Activated T-cell treated with anti-CD3 and anti-CD28 coated beads, Interleukin-2, amount 50 U/mL, for 24 hours (primary cell): ENCODE measurements around the gene PHAX.
A peak's percentile ranks its signal among the peaks of the same experiment; 100 is the strongest.
"Not testable (repeated sequence)": the region's sequence is repeated elsewhere in the genome, so short reads cannot be mapped to it uniquely, and the experiment has no call there.

ENCODE experiments used
- DNase-seq: peaks from one replicate; pipeline ENCODE4 v3.0.0-alpha.2; 2020
- H3K27ac Mint-ChIP-seq: 2 replicates; pipeline ENCODE4 v1.8.0; 2020; ENCODE audit warnings: mild to moderate bottlenecking, mixed read lengths
- H3K27me3 Mint-ChIP-seq: 2 replicates; pipeline ENCODE4 v1.8.0; 2020; ENCODE audit warnings: mixed read lengths
- H3K36me3 Mint-ChIP-seq: 2 replicates; pipeline ENCODE4 v1.8.0; 2020; ENCODE audit warnings: low read depth, mixed read lengths
- H3K4me1 Mint-ChIP-seq: 2 replicates; pipeline ENCODE4 v1.8.0; 2020; ENCODE audit warnings: low read depth, mixed read lengths
- H3K4me3 Mint-ChIP-seq: 2 replicates; pipeline ENCODE4 v1.8.0; 2020; ENCODE audit warnings: mild to moderate bottlenecking, moderate library complexity, mixed read lengths
- H3K9me3 Mint-ChIP-seq: 2 replicates; pipeline ENCODE4 v1.8.0; 2020; ENCODE audit warnings: mixed read lengths

Gene PHAX, protein sequence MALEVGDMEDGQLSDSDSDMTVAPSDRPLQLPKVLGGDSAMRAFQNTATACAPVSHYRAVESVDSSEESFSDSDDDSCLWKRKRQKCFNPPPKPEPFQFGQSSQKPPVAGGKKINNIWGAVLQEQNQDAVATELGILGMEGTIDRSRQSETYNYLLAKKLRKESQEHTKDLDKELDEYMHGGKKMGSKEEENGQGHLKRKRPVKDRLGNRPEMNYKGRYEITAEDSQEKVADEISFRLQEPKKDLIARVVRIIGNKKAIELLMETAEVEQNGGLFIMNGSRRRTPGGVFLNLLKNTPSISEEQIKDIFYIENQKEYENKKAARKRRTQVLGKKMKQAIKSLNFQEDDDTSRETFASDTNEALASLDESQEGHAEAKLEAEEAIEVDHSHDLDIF

DNA sequence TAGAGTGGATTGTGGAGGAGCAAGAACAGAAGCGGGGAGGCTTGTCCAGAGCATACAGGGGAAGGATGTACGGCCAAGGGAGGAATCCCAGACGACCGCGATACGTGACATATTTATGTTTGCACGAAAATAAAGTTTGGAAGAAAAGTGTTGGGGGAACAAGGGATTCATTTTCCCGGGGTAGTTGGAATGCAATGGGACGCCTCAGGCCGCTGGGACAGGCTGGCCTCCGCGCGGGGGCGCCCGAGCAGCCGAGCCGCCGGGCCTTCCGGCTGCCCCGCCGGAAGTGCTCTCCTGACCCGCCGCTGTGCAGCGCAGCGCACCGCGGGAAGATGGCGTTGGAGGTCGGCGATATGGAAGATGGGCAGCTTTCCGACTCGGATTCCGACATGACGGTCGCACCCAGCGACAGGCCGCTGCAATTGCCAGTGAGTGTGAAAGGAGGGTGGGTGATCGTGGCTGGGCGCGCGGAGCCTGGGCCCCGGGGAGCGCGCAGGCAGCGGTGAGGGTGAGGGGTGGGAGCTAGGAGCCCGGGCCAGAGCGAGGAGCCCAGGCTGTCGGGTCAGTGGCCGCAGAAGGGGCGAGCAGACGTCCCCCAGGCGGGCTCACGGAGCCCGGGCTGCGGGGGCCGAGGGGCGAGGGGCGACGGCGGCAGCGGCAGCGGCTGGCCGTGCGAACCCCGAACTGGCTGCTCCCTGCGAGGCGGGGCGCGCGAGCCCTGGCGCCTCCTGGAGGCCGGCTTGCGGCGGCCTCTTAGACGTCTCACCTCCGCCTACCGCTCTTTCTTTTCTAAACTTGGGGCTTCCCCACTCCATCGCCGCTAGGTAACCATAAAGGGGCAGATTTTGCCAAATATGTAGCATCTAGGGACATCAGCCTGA, at the start of gene PHAX:
TSS of gene PHAX (plus strand) at position 317 of the 881 bp plus-strand sequence. CDS start at position 333, 16 bp downstream.
- no peaks in the 10 kb centered on the region for H3K27me3 Mint-ChIP-seq
- peaks cover 37% of the 10 kb centered on the region for H3K4me1 Mint-ChIP-seq
- DNase-seq: peak; percentile 86
- no peaks in the 10 kb centered on the region for H3K9me3 Mint-ChIP-seq
- H3K27ac Mint-ChIP-seq: peak within 1 kb of the TSS; percentile 97
- H3K4me3 Mint-ChIP-seq: peak within 1 kb of the TSS; percentile 97
- H3K36me3 Mint-ChIP-seq: peaks cover 42% of the 10 kb centered on the region

DNA sequence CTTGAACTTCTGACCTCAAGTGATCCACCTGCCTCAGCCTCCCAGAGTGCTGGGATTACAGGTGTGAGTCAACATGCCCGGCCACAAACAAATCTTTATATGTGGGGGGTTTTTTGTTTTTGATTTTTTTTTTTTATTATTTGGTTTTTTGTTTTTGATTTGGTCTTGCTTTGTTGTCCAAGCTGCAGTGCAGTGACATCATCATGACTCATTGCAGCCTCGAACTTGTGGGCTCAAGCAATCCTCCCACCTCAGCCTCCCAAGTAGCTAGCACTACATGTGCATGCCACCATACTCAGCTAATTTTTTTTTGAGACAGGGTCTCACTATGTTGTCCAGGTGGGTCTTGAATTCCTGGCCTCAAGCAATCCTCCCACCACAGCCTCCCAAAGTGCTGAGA, 48.1 kb upstream of the PHAX start:
- no peaks in the 10 kb centered on the region for H3K9me3 Mint-ChIP-seq
- H3K27ac Mint-ChIP-seq: no peak overlapping the region
- no peaks in the 10 kb centered on the region for H3K4me1 Mint-ChIP-seq
- peaks cover 3% of the 10 kb centered on the region for H3K36me3 Mint-ChIP-seq
- no peak overlapping the region for H3K4me3 Mint-ChIP-seq
- H3K27me3 Mint-ChIP-seq: no peaks in the 10 kb centered on the region
- no peak for DNase-seq

DNA sequence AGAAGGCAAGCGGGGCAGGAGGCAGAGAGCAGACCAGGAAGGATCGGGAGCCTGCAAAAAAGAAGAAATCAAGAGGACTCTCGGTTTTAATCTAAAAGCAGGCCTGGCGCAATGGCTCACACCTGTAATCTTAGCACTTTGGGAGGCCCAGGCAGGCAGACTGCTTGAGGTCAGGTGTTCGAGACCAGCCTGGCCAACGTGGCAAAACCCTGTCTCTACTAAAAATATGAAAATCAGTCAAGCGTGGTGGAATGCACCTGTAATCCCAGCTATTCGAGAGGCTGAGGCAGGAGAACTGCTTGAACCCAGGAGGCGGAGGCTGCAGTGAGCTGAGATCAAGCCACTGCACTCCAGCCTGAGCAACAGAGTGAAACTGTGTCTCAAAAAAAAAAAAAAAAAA, 45.6 kb upstream of the PHAX start:
- DNase-seq, H3K9me3 Mint-ChIP-seq, H3K27ac Mint-ChIP-seq, H3K36me3 Mint-ChIP-seq, H3K4me1 Mint-ChIP-seq, H3K4me3 Mint-ChIP-seq, H3K27me3 Mint-ChIP-seq: not testable (repeated sequence)

DNA sequence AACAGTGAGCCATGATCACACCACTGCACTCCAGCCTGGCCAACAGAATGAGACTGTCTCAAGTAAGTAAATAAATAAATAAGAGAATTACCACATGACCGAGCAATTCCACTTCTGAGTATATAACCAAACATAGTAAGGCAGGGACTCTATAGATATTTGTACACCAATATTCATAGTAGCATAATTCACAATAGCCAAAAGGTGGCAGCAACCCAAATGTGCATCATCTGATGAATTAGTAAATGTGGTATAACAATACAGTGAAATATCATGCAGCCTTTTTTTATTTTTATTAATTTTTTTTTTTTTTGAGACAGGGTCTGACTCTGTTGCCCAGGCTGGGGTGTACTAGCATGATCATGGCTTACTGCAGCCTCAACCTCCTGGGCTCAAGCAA, 38.8 kb upstream of the PHAX start:
- no peaks in the 10 kb centered on the region for H3K36me3 Mint-ChIP-seq
- no peak overlapping the region for H3K27ac Mint-ChIP-seq

DNA sequence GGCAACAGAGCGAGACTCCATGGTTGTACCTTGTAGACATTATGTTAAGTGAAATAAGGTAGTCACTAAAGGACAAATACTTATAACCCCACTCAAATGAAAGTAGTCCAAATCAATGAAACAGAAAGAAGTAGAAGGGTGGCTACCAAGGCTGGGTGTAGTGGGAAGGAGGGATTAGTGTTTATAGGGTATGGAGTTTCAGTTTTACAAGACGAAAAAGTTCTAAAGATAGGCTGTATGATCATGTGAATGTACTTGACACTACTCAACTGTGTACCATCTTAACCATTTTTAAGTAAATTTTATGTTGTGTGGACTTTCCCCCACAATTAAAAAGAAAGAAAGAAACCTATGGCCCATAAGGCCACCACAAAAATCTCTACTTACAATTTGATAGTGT, 37.9 kb upstream of the PHAX start:
- no peak overlapping the region for H3K27ac Mint-ChIP-seq
- H3K36me3 Mint-ChIP-seq: no peaks in the 10 kb centered on the region
- H3K9me3 Mint-ChIP-seq: no peaks in the 10 kb centered on the region
- no peaks in the 10 kb centered on the region for H3K27me3 Mint-ChIP-seq
- H3K4me1 Mint-ChIP-seq: no peaks in the 10 kb centered on the region
- H3K4me3 Mint-ChIP-seq: no peak overlapping the region
- DNase-seq: no peak

More for the DNA sequence above, 38.8 kb upstream of the PHAX start:
- no peaks in the 10 kb centered on the region for H3K9me3 Mint-ChIP-seq
- H3K4me1 Mint-ChIP-seq: no peaks in the 10 kb centered on the region
- no peaks in the 10 kb centered on the region for H3K27me3 Mint-ChIP-seq
- H3K4me3 Mint-ChIP-seq: no peak overlapping the region
- DNase-seq: no peak

DNA sequence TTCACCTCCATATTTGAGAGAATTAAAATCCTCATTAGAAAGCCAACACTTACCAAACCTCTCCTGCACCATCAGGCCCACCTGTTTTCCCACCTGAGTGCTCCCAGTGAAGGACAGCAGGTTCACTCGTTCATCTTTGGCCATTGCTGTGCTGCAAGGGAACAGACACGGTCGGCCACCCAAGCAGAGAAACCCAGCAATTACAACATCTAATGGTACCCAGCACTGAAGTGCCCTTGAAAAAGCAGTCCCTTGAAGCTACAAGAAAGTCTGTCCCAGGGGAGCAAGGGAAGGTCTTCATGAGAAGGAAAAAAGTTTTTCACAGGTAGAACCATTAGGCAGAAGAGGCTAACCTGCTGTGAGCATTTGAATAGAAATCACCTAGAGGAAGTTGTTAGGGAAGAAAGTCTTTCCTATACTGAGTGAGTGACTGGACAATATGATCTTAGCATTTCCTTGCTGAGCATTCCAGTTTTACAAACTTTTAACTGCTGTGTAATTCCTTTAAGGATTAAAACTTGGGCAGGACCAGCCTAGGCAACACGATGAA, 32.5 kb upstream of the PHAX start:
- Mint-ChIP-seq H3K27me3 (no peaks in the 10 kb centered on the region), H3K4me1 (no peaks in the 10 kb centered on the region), H3K36me3 (no peaks in the 10 kb centered on the region), H3K27ac (no peak overlapping the region), H3K4me3 (no peak overlapping the region), H3K9me3 (no peaks in the 10 kb centered on the region)
- DNase-seq: no peak

DNA sequence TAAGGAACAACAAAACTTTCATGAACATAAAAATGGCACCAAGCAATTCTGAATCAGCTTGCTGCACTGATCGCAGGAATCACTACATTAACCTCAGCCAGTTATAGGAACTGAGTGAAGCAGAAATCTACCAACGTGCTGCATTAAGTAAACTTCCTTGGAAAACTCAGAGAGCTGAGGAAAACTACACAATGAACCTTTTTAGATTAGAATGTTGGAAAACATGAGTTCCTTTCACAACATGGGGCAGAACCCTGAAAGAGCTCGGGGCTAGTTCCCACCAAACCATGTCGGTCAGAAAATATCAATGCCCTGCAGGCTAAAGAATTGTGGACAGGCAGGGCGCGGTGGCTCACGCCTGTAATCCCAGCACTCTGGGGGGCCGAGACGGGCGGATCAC, 25.1 kb upstream of the PHAX start:
- no peaks in the 10 kb centered on the region for H3K27me3 Mint-ChIP-seq
- peaks cover 4% of the 10 kb centered on the region for H3K36me3 Mint-ChIP-seq
- no peaks in the 10 kb centered on the region for H3K4me1 Mint-ChIP-seq
- no peak overlapping the region for H3K27ac Mint-ChIP-seq
- no peak overlapping the region for H3K4me3 Mint-ChIP-seq
- DNase-seq: no peak
- H3K9me3 Mint-ChIP-seq: no peaks in the 10 kb centered on the region

DNA sequence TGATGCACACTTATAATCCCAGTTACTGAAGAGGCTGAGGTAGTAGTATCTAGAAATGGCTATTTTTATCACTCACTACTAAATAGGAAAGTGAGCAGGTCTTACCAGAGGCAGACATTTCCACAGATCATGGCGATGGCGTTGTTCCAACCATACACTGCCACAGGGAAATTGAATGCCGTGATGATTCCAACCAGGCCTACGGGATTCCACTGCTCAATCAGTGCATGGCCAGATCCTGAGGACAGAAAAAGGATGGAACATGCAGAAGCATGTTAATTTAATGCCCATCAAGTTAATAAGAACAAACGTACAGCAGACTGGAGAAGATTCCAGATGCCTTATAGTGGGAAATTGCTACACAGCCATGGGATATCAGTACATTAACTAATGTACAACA, 23.8 kb upstream of the PHAX start:
- Mint-ChIP-seq H3K36me3 (peaks cover 4% of the 10 kb centered on the region), H3K27ac (no peak overlapping the region), H3K27me3 (no peaks in the 10 kb centered on the region), H3K4me1 (no peaks in the 10 kb centered on the region), H3K9me3 (no peaks in the 10 kb centered on the region), H3K4me3 (no peak overlapping the region)
- DNase-seq: no peak

DNA sequence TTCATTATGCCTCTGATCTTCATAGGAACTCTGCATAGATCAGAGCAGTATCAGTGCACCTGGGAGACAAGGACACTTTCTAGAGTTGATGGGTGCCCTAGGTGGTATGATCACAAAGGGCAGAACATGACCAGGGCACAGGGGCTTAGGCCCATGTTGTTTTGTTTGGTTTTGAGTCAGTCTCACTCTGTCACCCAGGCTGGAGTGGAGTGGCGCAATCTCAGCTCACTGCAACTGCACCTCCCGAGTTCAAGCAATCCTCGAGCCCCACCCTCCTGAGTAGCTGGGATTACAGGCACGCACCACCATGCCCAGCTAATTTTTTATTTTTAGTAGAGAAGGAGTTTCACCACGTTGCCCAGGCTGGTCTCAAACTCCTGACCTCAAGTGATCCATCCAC, 23.3 kb upstream of the PHAX start:
- no peaks in the 10 kb centered on the region for H3K9me3 Mint-ChIP-seq
- H3K27me3 Mint-ChIP-seq: no peaks in the 10 kb centered on the region
- H3K4me3 Mint-ChIP-seq: no peak overlapping the region
- H3K4me1 Mint-ChIP-seq: no peaks in the 10 kb centered on the region
- H3K27ac Mint-ChIP-seq: no peak overlapping the region
- no peak for DNase-seq
- H3K36me3 Mint-ChIP-seq: peaks cover 4% of the 10 kb centered on the region

DNA sequence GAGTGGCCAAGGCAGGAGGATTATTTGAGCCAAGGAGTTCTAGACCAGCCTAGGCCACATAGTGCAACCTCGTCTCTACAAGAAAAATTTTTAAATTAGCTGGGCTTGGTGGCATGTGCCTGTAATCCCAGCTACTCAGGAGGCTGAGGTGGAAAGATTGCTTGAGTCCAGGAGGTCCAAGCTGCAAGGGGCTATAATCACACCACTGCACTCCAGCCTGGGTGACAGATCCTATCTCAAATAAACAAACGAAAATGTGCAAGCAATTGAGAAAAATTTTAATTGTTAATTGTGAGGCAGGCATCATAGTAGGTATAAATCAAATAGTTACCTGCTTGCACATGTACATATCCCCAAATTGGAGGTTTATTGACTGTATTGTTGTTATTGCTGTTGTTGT, 21.0 kb upstream of the PHAX start:
- Mint-ChIP-seq H3K36me3 (peaks cover 4% of the 10 kb centered on the region), H3K27ac (no peak overlapping the region), H3K27me3 (no peaks in the 10 kb centered on the region), H3K4me3 (no peak overlapping the region), H3K4me1 (no peaks in the 10 kb centered on the region), H3K9me3 (no peaks in the 10 kb centered on the region)
- no peak for DNase-seq

DNA sequence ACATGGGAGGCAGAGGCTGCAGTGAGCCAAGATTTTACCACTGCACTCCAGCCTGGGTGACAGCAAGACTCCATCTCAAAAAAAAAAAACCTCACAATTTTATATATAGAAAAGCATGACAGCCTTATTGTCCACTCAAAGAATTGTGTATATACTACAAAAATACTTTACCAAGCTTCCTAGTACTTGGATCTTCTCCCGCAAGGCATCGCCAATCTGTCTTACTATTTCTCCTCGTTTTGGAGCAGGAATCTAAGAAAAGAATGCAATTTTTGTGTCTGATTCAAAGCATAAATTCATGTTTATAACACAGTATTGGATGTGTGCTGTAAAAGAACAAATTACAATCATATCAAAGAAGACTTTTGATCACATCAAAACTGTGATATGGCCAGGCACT, 17.0 kb upstream of the PHAX start:
- H3K4me1 Mint-ChIP-seq: no peaks in the 10 kb centered on the region
- no peaks in the 10 kb centered on the region for H3K36me3 Mint-ChIP-seq
- H3K9me3 Mint-ChIP-seq: no peaks in the 10 kb centered on the region
- DNase-seq: no peak
- no peak overlapping the region for H3K4me3 Mint-ChIP-seq
- no peak overlapping the region for H3K27ac Mint-ChIP-seq
- no peaks in the 10 kb centered on the region for H3K27me3 Mint-ChIP-seq

DNA sequence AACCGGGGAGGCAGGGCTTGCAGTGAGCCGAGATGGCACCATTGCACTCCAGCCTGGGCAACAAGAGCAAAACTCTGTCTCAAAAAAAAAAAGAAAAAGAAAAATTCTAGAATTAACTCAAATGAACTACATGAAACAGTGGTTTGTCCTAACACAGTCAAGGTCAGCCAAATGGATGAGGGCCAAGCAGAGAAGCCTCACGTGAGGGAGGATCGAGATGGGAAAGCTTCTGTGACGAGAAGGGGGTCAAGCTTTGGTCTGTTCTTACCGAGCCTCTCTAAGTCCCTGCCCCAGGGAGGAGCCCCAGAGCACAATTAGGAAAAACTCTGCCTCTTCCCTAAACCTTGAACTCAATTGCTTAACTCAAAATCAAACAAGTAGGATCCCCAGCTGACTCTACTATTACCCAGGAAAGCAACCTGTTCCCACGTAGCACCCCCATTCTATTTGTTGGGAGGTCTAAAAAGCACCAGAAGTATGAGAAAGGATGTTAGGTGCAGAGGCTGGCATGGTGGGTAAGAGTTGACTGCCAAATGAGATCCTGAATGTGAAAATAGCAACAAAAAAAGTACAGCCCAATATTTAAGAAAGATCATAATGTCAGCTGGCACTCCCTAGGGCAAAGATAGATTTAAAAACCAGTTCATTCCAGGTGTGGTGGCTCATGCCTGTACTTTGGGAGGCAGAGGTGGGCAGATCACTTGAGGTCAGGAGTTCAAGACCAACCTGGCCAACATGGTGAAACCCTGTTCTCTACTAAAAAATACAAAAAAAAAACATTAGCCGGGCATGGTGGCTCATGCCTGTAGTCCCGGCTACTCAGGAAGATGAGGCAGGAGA, 13.0 kb upstream of the PHAX start:
- Mint-ChIP-seq H3K4me3 (no peak overlapping the region), H3K27me3 (no peaks in the 10 kb centered on the region), H3K36me3 (no peaks in the 10 kb centered on the region), H3K9me3 (no peaks in the 10 kb centered on the region), H3K27ac (no peak overlapping the region), H3K4me1 (no peaks in the 10 kb centered on the region)
- no peak for DNase-seq

DNA sequence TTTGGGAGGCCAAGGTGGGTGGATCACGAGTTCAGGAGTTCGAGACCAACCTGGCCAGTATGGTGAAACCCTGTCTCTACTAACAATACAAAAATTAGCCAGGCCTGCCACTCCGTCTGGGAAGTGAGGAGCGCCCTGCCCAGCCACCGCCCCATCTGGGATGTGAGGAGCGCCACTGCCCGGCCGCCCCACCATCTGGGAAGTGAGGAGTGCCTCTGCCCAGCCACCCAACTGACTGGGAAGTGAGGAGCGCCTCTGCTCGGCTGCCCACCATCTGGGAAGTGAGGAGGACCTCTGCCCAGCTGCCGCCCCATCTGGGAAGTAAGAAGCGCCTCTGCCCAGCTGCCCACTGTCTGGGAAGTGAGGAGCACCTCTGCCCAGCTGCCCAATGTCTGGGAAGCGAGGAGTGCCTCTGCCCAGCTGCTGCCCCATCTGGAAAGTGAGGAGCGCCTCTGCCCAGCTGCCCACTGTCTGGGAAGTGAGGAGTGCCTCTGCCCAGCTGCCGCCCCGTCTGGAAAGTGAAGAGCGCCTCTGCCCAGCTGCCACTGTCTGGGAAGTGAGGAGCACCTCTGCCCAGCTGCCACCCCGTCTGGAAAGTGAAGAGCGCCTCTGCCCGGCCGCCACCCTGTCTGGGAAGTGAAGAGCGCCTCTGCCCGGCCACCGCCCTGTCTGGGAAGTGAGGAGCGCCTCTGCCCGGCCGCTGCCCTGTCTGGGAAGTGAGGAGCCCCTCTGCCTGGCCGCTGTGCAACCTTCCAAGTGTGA, 11.0 kb upstream of the PHAX start:
- Mint-ChIP-seq H3K9me3 (no peaks in the 10 kb centered on the region), H3K36me3 (no peaks in the 10 kb centered on the region), H3K4me1 (peaks cover 9% of the 10 kb centered on the region), H3K4me3 (no peak overlapping the region), H3K27ac (no peak overlapping the region), H3K27me3 (peaks cover 3% of the 10 kb centered on the region)
- no peak for DNase-seq

DNA sequence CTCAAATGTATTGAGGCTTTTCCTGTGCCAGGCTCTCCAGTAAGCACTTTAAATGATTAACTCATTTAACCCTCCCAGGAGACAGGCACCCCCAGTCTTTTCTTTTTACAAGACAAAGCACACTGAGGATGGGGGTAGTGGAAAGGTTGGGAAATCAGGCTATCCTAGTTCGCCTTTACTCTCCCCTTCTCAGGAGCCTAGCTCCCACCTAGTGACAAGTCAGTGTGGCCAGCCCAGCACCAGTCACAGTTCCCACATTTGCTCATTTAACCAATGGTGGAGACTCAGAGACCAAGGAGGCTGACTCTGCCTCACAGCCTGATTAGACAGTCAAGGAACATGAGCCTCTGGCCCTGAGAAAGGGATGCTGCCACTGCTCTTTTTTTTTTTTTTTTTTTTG, 9.2 kb upstream of the PHAX start:
- H3K27ac Mint-ChIP-seq: no peak overlapping the region
- no peaks in the 10 kb centered on the region for H3K9me3 Mint-ChIP-seq
- DNase-seq: no peak
- peaks cover 3% of the 10 kb centered on the region for H3K27me3 Mint-ChIP-seq
- H3K36me3 Mint-ChIP-seq: no peaks in the 10 kb centered on the region
- peaks cover 17% of the 10 kb centered on the region for H3K4me1 Mint-ChIP-seq
- H3K4me3 Mint-ChIP-seq: no peak overlapping the region
